Activated T-cell treated with anti-CD3 and anti-CD28 coated beads for 48 hours (primary cell): Measurements from ENCODE around the gene MGA.

Source experiments
- DNase-seq: peaks from one replicate; pipeline ENCODE4 v3.0.0-alpha.2; 2020; ENCODE audit warnings: low read depth

The MGA gene

GRCh38 chr15:41660235-41661077 is at the start of gene MGA:
Gene MGA (plus strand): TSS chr15:41660405.
- DNase-seq = peak; percentile 89

- no peak for DNase-seq
Measured at GRCh38 chr15:41620536-41621199, 39.5 kb upstream of the MGA start.

- DNase-seq = peak; percentile 79
Measured at GRCh38 chr15:41621200-41622193, 38.7 kb upstream of the MGA start.

GRCh38 chr15:41622901-41623300 is 37.3 kb upstream of the MGA start:
- DNase-seq = no peak

- DNase-seq = no peak
Measured at GRCh38 chr15:41627203-41627602, 33.0 kb upstream of the MGA start.

- no peak for DNase-seq
Measured at GRCh38 chr15:41629463-41629862, 30.7 kb upstream of the MGA start.

GRCh38 chr15:41629883-41630282 is 30.3 kb upstream of the MGA start:
- DNase-seq = no peak

- no peak for DNase-seq
Measured at GRCh38 chr15:41630616-41631217, 29.5 kb upstream of the MGA start.

- no peak for DNase-seq
Measured at GRCh38 chr15:41631880-41632470, 28.2 kb upstream of the MGA start.

GRCh38 chr15:41633609-41634008 is 26.6 kb upstream of the MGA start:
- no peak for DNase-seq

GRCh38 chr15:41634072-41634626 is 26.1 kb upstream of the MGA start:
- no peak for DNase-seq

- DNase-seq = no peak
Measured at GRCh38 chr15:41637086-41637485, 23.1 kb upstream of the MGA start.

- no peak for DNase-seq
Measured at GRCh38 chr15:41640985-41641384, 19.2 kb upstream of the MGA start.

- no peak for DNase-seq
Measured at GRCh38 chr15:41647262-41647661, 12.9 kb upstream of the MGA start.

GRCh38 chr15:41648097-41648496 is 12.1 kb upstream of the MGA start:
- DNase-seq = no peak

- DNase-seq = no peak
Measured at GRCh38 chr15:41648770-41649169, 11.4 kb upstream of the MGA start.

- no peak for DNase-seq
Measured at GRCh38 chr15:41650806-41651205, 9.4 kb upstream of the MGA start.

- no peak for DNase-seq
Measured at GRCh38 chr15:41651373-41651772, 8.8 kb upstream of the MGA start.

GRCh38 chr15:41653760-41654159 is 6.4 kb upstream of the MGA start:
- no peak for DNase-seq

- DNase-seq = no peak
Measured at GRCh38 chr15:41655716-41656115, 4.5 kb upstream of the MGA start.

- no peak for DNase-seq
Measured at GRCh38 chr15:41656188-41656587, 4.0 kb upstream of the MGA start.
